OCI-M2 (cell line): ENCODE results near the gene UNC45B.
"Not testable (repeated sequence)": the region's sequence is repeated elsewhere in the genome, so short reads cannot be mapped to it uniquely, and the experiment has no call there.

Experiments used
- DNase-seq: peaks from one replicate; lab custom pipeline; 2025; ENCODE audit not compliant: unreplicated experiment; lab: John Stamatoyannopoulos, UW

Gene UNC45B

GRCh38 chr17:35138218-35138617 lies 9.4 kb upstream of the UNC45B start:
- DNase-seq = no peak

GRCh38 chr17:35141681-35142466 lies 5.7 kb upstream of the UNC45B start, which contains the start of gene NLE1:
Gene NLE1, minus strand, starts transcription at chr17:35142303. Its CDS starts 28 bp downstream, at chr17:35142275.
- DNase-seq = no peak

- DNase-seq = no peak
Measured at GRCh38 chr17:35142467-35142796, 5.2 kb upstream of the UNC45B start.

DNA sequence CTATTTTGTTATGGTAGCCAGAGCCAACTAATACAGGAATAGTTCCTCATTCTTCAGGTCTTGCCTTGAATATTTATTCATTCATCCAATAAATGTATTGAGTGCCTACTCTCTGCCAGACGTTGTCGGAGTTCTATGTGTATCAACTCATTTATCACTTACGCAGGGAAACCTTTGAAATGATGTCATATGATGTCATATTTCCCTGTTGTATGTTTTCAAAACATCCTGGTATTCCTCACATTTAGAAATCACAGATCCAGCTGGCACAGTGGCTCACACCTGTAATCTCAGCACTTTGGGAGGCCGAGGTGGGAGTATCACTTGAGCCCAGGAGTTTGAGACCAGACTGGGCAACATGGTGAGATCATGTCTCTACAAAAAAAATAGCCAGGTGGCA lies 2.8 kb upstream of the UNC45B start:
- no peak for DNase-seq

GRCh38 chr17:35146214-35146833 lies 1.3 kb upstream of the UNC45B start:
- DNase-seq = no peak

- DNase-seq = no peak
Measured at GRCh38 chr17:35148144-35148543, 527 bp downstream of the UNC45B start.

GRCh38 chr17:35149941-35150340 lies 2.3 kb downstream of the UNC45B start:
- DNase-seq = no peak

DNA sequence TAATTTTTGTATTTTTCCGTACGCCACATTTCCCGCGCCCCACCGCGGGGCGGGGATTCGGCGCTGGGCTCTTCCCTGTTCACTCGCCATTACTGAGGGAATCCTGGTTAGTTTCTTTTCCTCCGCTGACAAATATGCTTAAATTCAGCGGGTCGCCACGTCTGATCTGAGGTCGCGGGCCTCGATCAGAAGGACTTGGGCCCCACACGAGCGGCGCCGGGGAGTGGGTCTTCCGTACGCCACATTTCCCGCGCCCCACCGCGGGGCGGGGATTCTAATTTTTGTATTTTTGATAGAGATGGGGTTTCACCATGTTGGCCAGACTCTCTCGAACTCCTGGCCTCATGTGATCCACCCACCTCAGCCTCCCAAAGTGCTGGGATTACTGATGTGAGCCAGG lies 3.5 kb downstream of the UNC45B start:
- not testable (repeated sequence) for DNase-seq

DNA sequence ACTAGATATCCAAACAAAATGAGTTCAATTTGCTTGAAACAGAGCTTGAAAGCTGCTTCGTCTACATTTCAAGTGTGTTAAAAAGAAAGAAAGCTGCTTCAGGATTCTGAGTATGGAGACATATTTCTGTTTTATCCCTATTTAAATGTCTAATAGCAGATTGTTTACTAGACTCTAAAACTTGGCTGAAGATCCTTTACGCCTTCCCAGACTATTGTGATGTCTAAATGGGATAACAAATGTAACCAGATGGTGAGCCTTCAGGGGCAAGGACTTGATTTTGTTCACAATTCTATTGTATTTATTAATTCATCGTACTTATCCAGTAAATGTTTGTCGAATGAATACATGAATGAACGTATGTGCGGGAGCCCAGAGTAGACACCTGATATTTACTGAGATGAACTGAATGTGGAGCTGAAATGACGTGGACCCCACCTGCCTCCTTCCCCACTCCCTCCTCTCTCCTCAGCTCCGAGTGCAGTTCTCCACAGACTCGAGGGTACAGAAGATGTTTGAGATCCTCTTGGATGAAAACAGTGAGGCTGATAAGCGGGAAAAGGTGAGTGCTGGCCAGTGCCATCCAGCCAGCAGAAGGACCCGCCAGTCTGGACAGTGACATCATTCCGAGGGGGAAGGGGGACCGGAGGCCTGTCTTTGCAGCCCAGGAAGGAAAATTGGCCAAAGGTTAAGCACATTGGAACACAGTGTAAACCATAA lies 5.0 kb downstream of the UNC45B start:
- DNase-seq = no peak

DNA sequence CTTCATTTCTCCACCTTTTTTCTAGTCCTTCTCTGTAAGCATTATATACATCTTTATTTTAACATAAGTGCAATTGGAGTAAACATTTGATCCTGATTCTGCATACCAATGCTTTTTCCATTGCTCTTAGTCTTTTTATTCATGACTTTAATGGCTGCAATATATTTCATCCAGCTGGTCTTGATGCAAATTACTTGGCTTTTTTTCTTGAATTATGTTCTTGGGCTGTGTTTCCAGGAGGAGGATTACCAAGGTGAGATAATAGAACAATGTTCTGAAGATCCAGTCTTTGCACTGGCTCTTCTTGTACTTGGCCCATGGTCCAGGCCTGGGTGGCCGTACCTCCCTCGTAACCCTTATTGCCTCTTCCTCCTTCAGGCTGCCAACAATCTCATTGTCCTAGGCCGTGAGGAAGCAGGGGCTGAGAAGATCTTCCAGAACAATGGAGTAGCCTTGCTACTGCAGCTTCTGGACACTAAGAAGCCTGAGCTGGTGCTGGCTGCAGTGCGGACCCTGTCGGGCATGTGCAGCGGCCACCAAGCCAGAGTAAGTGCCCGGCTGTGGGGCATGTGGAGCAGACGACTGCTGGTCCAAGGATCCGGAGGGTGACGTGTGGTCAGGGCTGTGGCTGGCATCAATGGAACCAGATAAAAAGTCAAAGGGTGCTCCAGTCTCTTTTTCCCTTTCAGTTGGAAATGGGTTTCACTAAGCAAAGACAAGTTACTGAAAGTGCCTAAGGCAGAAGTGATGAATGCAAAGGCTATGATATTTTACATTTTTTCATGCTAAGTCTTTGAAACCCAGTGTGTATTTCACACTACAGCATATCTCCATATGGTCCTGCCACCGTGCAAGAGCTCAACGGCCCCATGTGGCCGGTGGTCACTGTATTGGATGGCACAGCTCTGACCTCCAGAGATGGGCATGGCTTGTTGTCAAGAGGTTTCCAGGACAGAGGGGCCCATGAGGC lies 6.9 kb downstream of the UNC45B start:
- DNase-seq = no peak

GRCh38 chr17:35155246-35155645 lies 7.6 kb downstream of the UNC45B start:
- DNase-seq = no peak

DNA sequence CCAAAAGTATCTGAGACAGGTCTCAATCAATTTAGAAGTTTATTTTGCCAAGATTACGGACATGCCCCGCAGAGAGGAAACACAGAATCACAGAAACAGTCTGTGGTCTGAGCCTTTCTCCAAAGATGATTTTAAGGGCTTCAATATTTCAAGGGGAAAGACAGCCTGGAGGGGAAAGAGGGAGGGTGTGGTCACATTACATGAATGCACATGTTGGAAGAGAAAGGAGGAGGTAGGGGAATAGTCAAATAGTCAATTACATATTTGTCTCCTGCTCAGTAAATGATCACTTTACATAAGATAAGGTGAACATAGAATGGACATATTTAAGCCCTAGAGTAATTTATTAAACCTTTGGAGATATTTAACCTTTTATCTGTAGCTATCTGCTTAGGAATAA lies 12.3 kb downstream of the UNC45B start:
- DNase-seq = no peak

DNA sequence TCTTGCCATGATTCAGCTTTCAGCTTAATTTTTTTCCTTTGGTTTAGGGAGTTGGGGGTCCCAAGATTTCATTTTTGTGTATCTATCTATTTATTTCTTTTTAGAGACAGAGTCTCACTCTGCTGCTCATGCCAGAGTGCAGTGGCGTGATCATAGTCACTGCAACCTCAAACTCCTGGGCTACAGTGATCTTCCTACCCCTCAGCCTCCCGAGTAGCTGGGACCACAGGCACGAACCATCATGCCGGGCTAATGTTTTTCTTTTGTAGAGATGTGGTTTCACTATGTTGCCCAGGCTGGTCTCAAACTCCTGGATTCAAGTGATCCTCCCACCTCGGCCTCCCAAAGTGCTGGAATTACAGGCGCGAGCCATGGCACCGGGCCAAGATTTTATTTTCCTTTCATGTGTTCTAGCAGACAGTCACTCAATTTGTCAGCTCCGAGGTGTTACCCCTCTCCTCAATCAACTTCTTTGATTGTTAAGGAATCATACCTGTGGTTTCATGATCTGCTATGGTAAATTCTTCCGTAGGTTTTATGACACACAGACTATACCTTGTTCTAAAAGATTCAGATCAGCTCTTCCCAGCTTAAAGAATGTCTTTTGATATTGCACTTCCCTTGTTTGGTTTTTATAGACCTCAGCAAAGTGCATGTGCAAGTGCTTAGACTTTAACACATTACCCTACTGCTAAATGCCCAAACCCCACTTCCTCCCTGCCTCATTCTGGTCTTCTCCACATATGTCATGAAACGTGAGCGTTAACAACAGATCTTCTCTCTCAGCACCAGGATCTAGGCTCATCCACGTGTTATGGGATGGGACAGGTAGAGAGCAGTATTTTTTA lies 13.0 kb downstream of the UNC45B start:
- no peak for DNase-seq

DNA sequence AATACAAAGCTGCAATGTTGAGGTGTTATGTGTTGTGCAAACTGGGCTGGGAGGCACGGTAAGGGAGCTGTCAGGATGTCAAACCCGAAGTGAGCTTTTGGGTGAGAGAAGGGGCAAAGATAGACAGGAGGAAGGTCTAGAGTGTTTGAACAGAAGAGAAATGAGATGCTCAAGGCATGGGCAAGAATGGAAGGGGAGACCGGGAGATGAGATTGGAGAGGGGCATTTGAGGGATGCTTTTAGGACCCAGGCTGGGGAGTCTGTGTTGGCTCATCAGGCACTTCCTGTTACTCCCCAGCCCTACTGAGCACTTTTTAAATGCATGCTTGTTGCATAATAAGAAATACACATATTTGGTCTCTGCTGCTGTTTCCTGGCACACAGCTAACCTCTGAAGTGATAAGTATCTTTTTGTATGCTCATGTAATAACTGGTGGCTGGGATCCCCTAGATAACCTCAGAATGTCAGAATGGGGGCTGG lies 13.7 kb downstream of the UNC45B start:
- DNase-seq = no peak

DNA sequence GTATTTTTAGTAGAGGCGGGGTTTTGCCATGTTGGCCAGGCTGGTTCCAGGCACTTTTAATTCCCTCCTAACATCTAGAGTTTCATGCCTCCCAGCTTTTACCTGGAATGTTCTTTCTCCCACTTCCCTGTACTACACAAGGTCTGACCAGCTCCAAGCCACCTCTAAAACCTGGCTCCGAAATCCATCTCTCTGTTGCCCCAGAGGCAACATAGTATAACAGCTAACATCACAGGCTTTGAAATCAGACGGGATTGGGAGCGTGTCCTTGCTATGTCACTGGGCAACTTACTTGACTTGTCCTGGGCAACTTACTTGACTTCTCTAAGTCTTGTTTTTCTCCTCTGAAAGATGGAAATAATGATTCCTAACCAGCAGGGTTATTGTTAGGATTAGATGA lies 15.1 kb downstream of the UNC45B start:
- DNase-seq = no peak

DNA sequence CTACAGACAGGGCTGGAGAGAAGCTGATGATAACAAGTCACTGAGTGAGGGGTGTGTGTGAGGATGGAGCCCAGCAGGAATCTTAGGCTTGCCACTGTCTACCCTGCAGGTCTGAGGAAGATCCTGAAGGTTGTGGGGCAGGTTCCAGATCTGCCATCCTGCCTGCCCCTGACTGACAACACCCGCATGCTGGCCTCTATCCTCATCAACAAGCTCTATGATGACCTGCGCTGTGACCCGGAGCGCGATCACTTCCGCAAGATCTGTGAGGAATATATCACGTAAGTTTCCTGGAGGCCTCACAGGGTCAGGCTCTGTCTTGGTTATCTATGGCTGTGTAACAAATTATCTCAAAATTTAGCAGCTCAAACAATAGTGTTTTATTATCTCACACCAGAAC lies 16.3 kb downstream of the UNC45B start:
- no peak for DNase-seq

DNA sequence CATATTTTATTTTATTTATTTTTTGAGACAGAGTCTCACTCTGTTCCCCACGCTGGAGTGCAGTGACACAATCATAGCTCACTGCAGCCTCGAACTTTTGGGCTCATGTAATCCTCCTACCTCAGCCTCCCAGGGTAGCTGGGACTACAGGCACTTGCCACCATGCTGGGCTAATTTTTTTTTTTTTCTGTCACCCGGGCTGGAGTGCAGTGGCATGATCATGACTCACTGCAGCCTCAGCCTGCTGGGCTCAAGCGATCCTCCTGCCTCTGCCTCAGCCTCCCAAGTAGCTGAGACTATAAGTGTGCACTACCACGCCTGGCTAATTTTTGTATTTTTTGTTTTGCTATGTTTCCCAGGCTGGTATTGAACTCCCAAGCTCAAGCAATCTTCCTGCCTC lies 17.1 kb downstream of the UNC45B start:
- DNase-seq = no peak

GRCh38 chr17:35166526-35166925 lies 18.9 kb downstream of the UNC45B start:
- DNase-seq = no peak

GRCh38 chr17:35167046-35167445 lies 19.4 kb downstream of the UNC45B start:
- DNase-seq = no peak

- DNase-seq = no peak
Measured at GRCh38 chr17:35167666-35168065, 20.0 kb downstream of the UNC45B start.
